Cortex of kidney (tissue), 1 donor: ENCODE data around the gene APOBEC3A.

Source experiments
- DNase-seq: peaks from one replicate; lab custom pipeline; 2025; lab: John Stamatoyannopoulos, UW

APOBEC3A gene

GRCh38 chr22:38957046-38957770 is at the start of gene APOBEC3A:
APOBEC3A (plus strand) TSS chr22:38957609; CDS start chr22:38957692, 83 bp downstream.
- DNase-seq: no peak

- no peak for DNase-seq
These were observed 49.6 kb upstream of the APOBEC3A start for GRCh38 chr22:38907767-38908166.

- DNase-seq: no peak
These were observed 46.0 kb upstream of the APOBEC3A start for GRCh38 chr22:38911434-38911833.

GRCh38 chr22:38919631-38920190 is 37.7 kb upstream of the APOBEC3A start:
- DNase-seq: no peak

GRCh38 chr22:38921120-38921519 is 36.3 kb upstream of the APOBEC3A start:
- DNase-seq: no peak

GRCh38 chr22:38921806-38922205 is 35.6 kb upstream of the APOBEC3A start:
- DNase-seq: no peak

GRCh38 chr22:38923463-38924346 is 33.7 kb upstream of the APOBEC3A start:
- DNase-seq: no peak

- DNase-seq: no peak
These were observed 33.0 kb upstream of the APOBEC3A start for GRCh38 chr22:38924347-38924952.

GRCh38 chr22:38925571-38926041 is 31.8 kb upstream of the APOBEC3A start:
- DNase-seq: no peak

GRCh38 chr22:38927033-38927781 is 30.2 kb upstream of the APOBEC3A start:
- DNase-seq: no peak

GRCh38 chr22:38930512-38930911 is 26.9 kb upstream of the APOBEC3A start:
- DNase-seq: no peak

- DNase-seq: no peak
These were observed 22.4 kb upstream of the APOBEC3A start for GRCh38 chr22:38935023-38935422.

GRCh38 chr22:38935616-38936015 is 21.8 kb upstream of the APOBEC3A start:
- no peak for DNase-seq

GRCh38 chr22:38936562-38936961 is 20.8 kb upstream of the APOBEC3A start:
- DNase-seq: no peak

- DNase-seq: no peak
These were observed 20.4 kb upstream of the APOBEC3A start for GRCh38 chr22:38937036-38937435.

GRCh38 chr22:38937541-38937940 is 19.9 kb upstream of the APOBEC3A start:
- no peak for DNase-seq

- no peak for DNase-seq
These were observed 19.2 kb upstream of the APOBEC3A start for GRCh38 chr22:38938221-38938620.

- DNase-seq: no peak
These were observed 18.5 kb upstream of the APOBEC3A start for GRCh38 chr22:38938925-38939324.

- DNase-seq: no peak
These were observed 16.5 kb upstream of the APOBEC3A start for GRCh38 chr22:38940811-38941384.

- no peak for DNase-seq
These were observed 15.9 kb upstream of the APOBEC3A start for GRCh38 chr22:38941488-38941987.

- DNase-seq: no peak
These were observed 14.7 kb upstream of the APOBEC3A start for GRCh38 chr22:38942702-38943101.
